Effector memory CD8-positive, alpha-beta T cell (primary cell): ENCODE data around the gene NCOA6.

Experiments used
- ATAC-seq: fragments of 150-1000 bp; cut with Tn5 transposase; replicated peaks from 2 replicates; pipeline ENCODE4 v1.10.0; 2021; ENCODE audit warnings: mild to moderate bottlenecking, moderate library complexity
- DNase-seq, 3 experiments: peaks; one replicate each; pipeline ENCODE4 v3.0.0; 2021
- H3K27ac Mint-ChIP-seq, 2 donors: one replicate each; pipeline ENCODE4 v1.8.0; 2022; ENCODE audit warnings: mild to moderate bottlenecking in 2 of 2, mixed read lengths in 2 of 2, moderate library complexity in 2 of 2
- H3K27me3 Mint-ChIP-seq, 2 donors: one replicate each; pipeline ENCODE4 v1.8.0; 2022; ENCODE audit warnings: mixed read lengths in 2 of 2
- H3K36me3 Mint-ChIP-seq: one replicate; pipeline ENCODE4 v1.8.0; 2022; ENCODE audit warnings: mild to moderate bottlenecking, moderate library complexity, mixed read lengths; ENCODE audit not compliant: insufficient read depth
- H3K4me1 Mint-ChIP-seq, 2 donors: one replicate each; pipeline ENCODE4 v1.8.0; 2022; ENCODE audit warnings: low read depth in 2 of 2, mixed read lengths in 2 of 2
- H3K4me3 Mint-ChIP-seq, 2 donors: one replicate each; pipeline ENCODE4 v1.8.0; 2022; ENCODE audit warnings: mild to moderate bottlenecking in 2 of 2, mixed read lengths in 2 of 2, moderate library complexity in 2 of 2
- H3K9me3 Mint-ChIP-seq, 2 donors: one replicate each; pipeline ENCODE4 v1.8.0; 2022; ENCODE audit warnings: mixed read lengths in 2 of 2

NCOA6 gene

DNA sequence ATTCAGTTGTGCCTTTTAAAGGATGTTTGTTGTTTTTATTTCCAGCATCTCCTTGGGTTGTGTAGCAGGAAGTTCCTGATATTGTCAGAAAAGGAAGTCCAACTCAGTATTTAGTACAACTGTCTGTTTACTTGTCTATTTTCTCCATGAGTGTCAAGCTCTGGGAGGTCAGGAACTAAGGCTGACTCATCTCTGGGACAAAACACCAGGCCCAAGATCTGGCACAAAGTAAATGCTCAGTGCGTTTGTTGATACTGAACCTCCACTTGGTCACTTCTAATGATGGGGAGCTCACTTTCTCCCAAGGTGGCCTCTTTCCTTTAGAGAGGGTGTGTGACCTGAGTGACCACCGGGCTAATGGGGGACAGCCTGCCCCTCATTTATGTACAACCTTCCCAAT is 136.0 kb downstream of the NCOA6 start:
- Mint-ChIP-seq H3K27ac (no peak overlapping the region), H3K4me3 (no peak overlapping the region), H3K36me3 (no peaks in the 10 kb centered on the region), H3K27me3 (peaks cover 0 to 6% of the 10 kb centered on the region in 2 donors), H3K9me3 (no peaks in the 10 kb centered on the region), H3K4me1 (no peaks in the 10 kb centered on the region)
- no peak for DNase-seq
- no peak for ATAC-seq

DNA sequence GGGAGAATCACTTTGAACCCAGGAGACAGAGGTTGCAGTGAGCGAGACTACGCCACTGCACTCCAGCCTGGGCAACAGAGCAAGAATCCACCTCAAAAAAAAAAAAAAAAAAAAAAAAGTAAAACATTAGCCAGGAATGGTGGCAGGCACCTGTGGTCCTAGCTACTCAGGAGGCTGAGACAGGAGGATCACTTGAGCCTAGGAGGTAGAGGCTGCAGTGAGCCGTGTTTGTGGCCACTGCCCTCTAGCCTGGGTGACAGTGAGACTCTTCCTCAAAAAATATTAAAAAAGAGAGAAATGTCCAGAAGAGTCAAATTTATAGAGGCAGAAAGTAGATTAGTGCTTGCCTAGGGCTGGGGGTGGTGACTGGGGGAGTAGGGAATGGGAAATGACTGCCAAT is 141.8 kb downstream of the NCOA6 start:
- H3K4me1 Mint-ChIP-seq = no peaks in the 10 kb centered on the region
- no peak overlapping the region for H3K4me3 Mint-ChIP-seq
- peaks cover 7% of the 10 kb centered on the region for H3K36me3 Mint-ChIP-seq
- no peak for ATAC-seq
- no peaks in the 10 kb centered on the region for H3K9me3 Mint-ChIP-seq
- H3K27me3 Mint-ChIP-seq = no peaks in the 10 kb centered on the region
- DNase-seq = no peak
- H3K27ac Mint-ChIP-seq = no peak overlapping the region

GRCh38 chr20:34680586-34681175 is 144.8 kb downstream of the NCOA6 start:
- H3K4me3 Mint-ChIP-seq = no peak overlapping the region
- no peak overlapping the region for H3K27ac Mint-ChIP-seq
- no peak for ATAC-seq
- H3K27me3 Mint-ChIP-seq = no peaks in the 10 kb centered on the region
- no peak for DNase-seq
- H3K36me3 Mint-ChIP-seq = peaks cover 17% of the 10 kb centered on the region
- H3K4me1 Mint-ChIP-seq = peaks cover 6 to 11% of the 10 kb centered on the region in 2 donors
- no peaks in the 10 kb centered on the region for H3K9me3 Mint-ChIP-seq

- Mint-ChIP-seq H3K27me3 (no peaks in the 10 kb centered on the region), H3K27ac (peak within 1 kb of the TSS; percentile 82 to 95), H3K36me3 (peaks cover 17% of the 10 kb centered on the region), H3K4me3 (peak within 1 kb of the TSS; percentile 95 to 98), H3K4me1 (peaks cover 6 to 11% of the 10 kb centered on the region in 2 donors), H3K9me3 (no peaks in the 10 kb centered on the region)
- ATAC-seq (peak; percentile 95), DNase-seq (peak; percentile 94 to 95 (median 95))
Measured at GRCh38 chr20:34676642-34677373, 148.6 kb downstream of the NCOA6 start, which contains the start of gene PIGU. PIGU (minus strand) TSS chr20:34677092; CDS start chr20:34677085, 7 bp downstream.

- H3K36me3 Mint-ChIP-seq = peaks cover 14% of the 10 kb centered on the region
- ATAC-seq = no peak
Measured at GRCh38 chr20:34675993-34676641, 149.3 kb downstream of the NCOA6 start.

GRCh38 chr20:34675561-34675960 is 149.9 kb downstream of the NCOA6 start:
- no peak for ATAC-seq
- Mint-ChIP-seq H3K4me3 (peak overlapping the region; percentile 95 to 98), H3K36me3 (peaks cover 10% of the 10 kb centered on the region), H3K27ac (no peak overlapping the region), H3K9me3 (no peaks in the 10 kb centered on the region), H3K4me1 (peaks cover 6 to 16% of the 10 kb centered on the region in 2 donors), H3K27me3 (no peaks in the 10 kb centered on the region)
- DNase-seq = no peak

More at GRCh38 chr20:34675993-34676641, 149.3 kb downstream of the NCOA6 start:
- no peak for DNase-seq
- no peaks in the 10 kb centered on the region for H3K27me3 Mint-ChIP-seq
- H3K4me1 Mint-ChIP-seq = peaks cover 6 to 11% of the 10 kb centered on the region in 2 donors
- H3K4me3 Mint-ChIP-seq = peak overlapping the region; percentile 95 to 98
- H3K27ac Mint-ChIP-seq = peak overlapping the region; percentile 82 to 95
- no peaks in the 10 kb centered on the region for H3K9me3 Mint-ChIP-seq

- H3K27me3 Mint-ChIP-seq = no peaks in the 10 kb centered on the region
- H3K36me3 Mint-ChIP-seq = peaks cover 14% of the 10 kb centered on the region
- no peak overlapping the region for H3K4me3 Mint-ChIP-seq
- ATAC-seq = no peak
- H3K4me1 Mint-ChIP-seq = peaks cover 6 to 19% of the 10 kb centered on the region in 2 donors
- H3K27ac Mint-ChIP-seq = no peak overlapping the region
- no peaks in the 10 kb centered on the region for H3K9me3 Mint-ChIP-seq
- DNase-seq = no peak
Measured at GRCh38 chr20:34673412-34673811, 152.0 kb downstream of the NCOA6 start.

DNA sequence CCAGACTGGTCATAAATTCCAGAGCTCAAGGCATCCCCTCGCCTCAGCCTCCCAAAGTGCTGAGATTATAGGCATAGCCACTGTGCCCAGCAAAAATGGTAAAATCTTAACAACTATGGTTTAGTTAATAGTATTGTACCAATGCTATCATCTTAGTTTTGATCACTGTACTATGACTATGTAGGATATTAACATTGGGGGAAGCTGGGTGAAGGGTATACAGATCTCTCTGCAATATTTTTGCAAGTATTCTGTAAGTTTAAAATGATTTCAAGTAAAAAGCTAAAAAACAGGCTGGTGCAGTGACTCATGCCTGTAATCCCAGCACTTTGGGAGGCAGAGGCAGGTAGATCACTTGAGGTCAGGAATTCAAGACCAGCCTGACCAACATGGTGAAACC is 156.4 kb downstream of the NCOA6 start:
- peaks cover 3% of the 10 kb centered on the region for H3K36me3 Mint-ChIP-seq
- DNase-seq (no peak), ATAC-seq (no peak)
- no peaks in the 10 kb centered on the region for H3K27me3 Mint-ChIP-seq
- peaks cover 4 to 13% of the 10 kb centered on the region in 2 donors for H3K4me1 Mint-ChIP-seq
- peak overlapping the region in 1 of 2 donors; percentile 84 for H3K27ac Mint-ChIP-seq
- no peak overlapping the region for H3K4me3 Mint-ChIP-seq
- H3K9me3 Mint-ChIP-seq = no peaks in the 10 kb centered on the region
